ENCODE measurements around the gene SPTLC2. TPM values are rescaled to one million over a fixed set of nuclear protein-coding genes. Genes with fewer than 3 reads are reported as not detected.

SPTLC2 gene
- total RNA-seq, 1 donor from 2014 or later, result 62.3 TPM

GRCh38 chr14:77469067-77469505, 147.4 kb downstream of the SPTLC2 start:
- no peak for DNase-seq (ENCODE audit: low read depth in 2 of 2)

- no peak for DNase-seq (ENCODE audit: low read depth in 2 of 2)
These were observed 148.6 kb downstream of the SPTLC2 start for GRCh38 chr14:77467801-77468200.

- peak; percentile 84 to 89 for DNase-seq (ENCODE audit: low read depth in 2 of 2)
These were observed 157.2 kb downstream of the SPTLC2 start for GRCh38 chr14:77459072-77459723.

GRCh38 chr14:77458249-77458950, 158.0 kb downstream of the SPTLC2 start:
- DNase-seq (ENCODE audit: low read depth in 2 of 2), result peak; percentile 36 to 44

GRCh38 chr14:77457522-77458248, 158.8 kb downstream of the SPTLC2 start, which contains the start of the genes AHSA1 and VIPAS39:
Gene AHSA1, plus strand, starts transcription at chr14:77458093. Its CDS starts 97 bp downstream, at chr14:77458190.
Gene VIPAS39, minus strand, starts transcription at chr14:77457601. Its CDS starts 3,499 bp downstream, at chr14:77454102.
- DNase-seq (ENCODE audit: low read depth in 2 of 2), result peak; percentile 100

- DNase-seq (ENCODE audit: low read depth in 2 of 2), result no peak
These were observed 159.3 kb downstream of the SPTLC2 start for GRCh38 chr14:77457115-77457521.

Other genes with a start within 250 kb of the SPTLC2 start
- 7.0 and 9.7 TPM in 2 replicates for gene TMED8, start 239.5 kb downstream of the SPTLC2 start, total RNA-seq
- 0.40 and 0.44 TPM in 2 replicates for gene SAMD15, start 239.3 kb downstream of the SPTLC2 start, total RNA-seq
- under 0.01 and 0.20 TPM in 2 replicates for gene NOXRED1, start 193.1 kb downstream of the SPTLC2 start, total RNA-seq
- gene VIPAS39, start 159.0 kb downstream of the SPTLC2 start, total RNA-seq, result 20.3 and 22.0 TPM in 2 replicates
- gene AHSA1, start 158.5 kb downstream of the SPTLC2 start, total RNA-seq, result 68.4 and 81.7 TPM in 2 replicates
- gene ISM2, start 117.8 kb downstream of the SPTLC2 start, total RNA-seq, result not detected in 2 replicates
- 5.9 and 6.7 TPM in 2 replicates for gene ALKBH1, start 91.4 kb upstream of the SPTLC2 start, total RNA-seq
- gene SLIRP, start 91.5 kb upstream of the SPTLC2 start, total RNA-seq, result 114 and 121 TPM in 2 replicates
- 28.6 and 33.3 TPM in 2 replicates for gene SNW1, start 144.5 kb upstream of the SPTLC2 start, total RNA-seq
- gene ADCK1, start 183.5 kb upstream of the SPTLC2 start, total RNA-seq, result 2.4 TPM in 2 replicates